ENCODE measurements around the gene DSP.

DNA sequence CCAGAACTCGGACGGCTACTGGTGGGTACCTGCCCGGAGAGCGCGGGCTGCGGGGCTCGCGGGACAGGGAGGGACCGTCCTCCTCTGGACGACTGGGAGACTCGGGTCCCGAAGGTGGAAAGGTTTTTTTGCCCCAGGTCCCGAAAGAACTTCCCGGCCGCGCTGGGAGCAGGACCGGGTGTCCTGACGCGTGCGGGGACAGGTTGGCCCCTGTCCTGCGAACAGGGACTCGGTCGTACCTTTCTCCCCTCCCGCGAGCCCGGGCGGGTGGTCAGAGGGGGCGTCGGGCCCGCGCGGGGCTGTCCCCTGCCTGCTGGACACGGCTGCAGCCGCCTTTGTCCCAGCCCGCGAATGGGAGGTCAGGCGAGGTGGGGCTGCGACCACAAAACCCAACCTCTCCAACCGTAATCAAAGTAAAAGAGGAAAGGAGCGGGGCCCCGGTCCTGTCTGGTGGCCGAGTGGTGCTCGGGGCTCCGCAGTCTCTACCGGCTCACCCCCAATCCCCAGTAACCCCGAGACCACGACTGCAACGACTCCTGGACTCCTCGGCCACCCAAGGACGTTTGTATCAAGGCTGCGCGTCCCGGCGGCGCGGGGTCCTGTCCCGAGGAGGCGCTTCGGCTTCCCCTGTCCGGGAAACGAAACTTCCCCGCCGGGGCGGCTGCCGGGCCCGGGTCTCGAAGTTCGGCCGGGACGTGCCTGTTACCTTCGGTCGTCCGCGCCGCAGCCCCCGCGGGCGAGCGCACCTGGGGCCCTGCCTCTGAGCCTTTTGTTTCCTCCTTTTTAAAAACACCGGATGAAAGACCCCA, 798 bp downstream of the DSP start:
- TF ChIP-seq EZH2 (IDR thresholded peaks at IDR 0.05; ENCODE audit: borderline replicate concordance, low read length): no peak
- no peak for TF ChIP-seq CTCF (IDR thresholded peaks at IDR 0.05; ENCODE audit: low read length)
